Measurements from ENCODE around the gene ENPEP. TPM values are rescaled to one million over a fixed set of nuclear protein-coding genes. Genes with fewer than 3 reads are reported as not detected.
"Not testable (repeated sequence)": the region's sequence is repeated elsewhere in the genome, so short reads cannot be mapped to it uniquely, and the experiment has no call there.

ENPEP gene, protein sequence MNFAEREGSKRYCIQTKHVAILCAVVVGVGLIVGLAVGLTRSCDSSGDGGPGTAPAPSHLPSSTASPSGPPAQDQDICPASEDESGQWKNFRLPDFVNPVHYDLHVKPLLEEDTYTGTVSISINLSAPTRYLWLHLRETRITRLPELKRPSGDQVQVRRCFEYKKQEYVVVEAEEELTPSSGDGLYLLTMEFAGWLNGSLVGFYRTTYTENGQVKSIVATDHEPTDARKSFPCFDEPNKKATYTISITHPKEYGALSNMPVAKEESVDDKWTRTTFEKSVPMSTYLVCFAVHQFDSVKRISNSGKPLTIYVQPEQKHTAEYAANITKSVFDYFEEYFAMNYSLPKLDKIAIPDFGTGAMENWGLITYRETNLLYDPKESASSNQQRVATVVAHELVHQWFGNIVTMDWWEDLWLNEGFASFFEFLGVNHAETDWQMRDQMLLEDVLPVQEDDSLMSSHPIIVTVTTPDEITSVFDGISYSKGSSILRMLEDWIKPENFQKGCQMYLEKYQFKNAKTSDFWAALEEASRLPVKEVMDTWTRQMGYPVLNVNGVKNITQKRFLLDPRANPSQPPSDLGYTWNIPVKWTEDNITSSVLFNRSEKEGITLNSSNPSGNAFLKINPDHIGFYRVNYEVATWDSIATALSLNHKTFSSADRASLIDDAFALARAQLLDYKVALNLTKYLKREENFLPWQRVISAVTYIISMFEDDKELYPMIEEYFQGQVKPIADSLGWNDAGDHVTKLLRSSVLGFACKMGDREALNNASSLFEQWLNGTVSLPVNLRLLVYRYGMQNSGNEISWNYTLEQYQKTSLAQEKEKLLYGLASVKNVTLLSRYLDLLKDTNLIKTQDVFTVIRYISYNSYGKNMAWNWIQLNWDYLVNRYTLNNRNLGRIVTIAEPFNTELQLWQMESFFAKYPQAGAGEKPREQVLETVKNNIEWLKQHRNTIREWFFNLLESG
- total RNA-seq (1 to 10 TPM; 1.3 to 9.3 (median 4.2) TPM), polyA plus RNA-seq (1 to 10 TPM; 1.3 to 4.4 TPM)
- long read RNA-seq, donor 1, full-length matches to known transcripts: 4 of 6 reads
- long read RNA-seq, donor 1, partial matches to known transcripts: 2 of 6 reads
- long read RNA-seq, donor 1, other reads (novel, unspliced or antisense): 0 of 6 reads
- long read RNA-seq, donor 2, full-length matches to known transcripts: 14 of 16 reads
- long read RNA-seq, donor 2, partial matches to known transcripts: 1 of 16 reads
- long read RNA-seq, donor 2, other reads (novel, unspliced or antisense): 1 of 16 reads
- long read RNA-seq, donor 3, full-length matches to known transcripts: 4 of 4 reads
- long read RNA-seq, donor 3, partial matches to known transcripts: 0 of 4 reads
- long read RNA-seq, donor 3, other reads (novel, unspliced or antisense): 0 of 4 reads

DNA sequence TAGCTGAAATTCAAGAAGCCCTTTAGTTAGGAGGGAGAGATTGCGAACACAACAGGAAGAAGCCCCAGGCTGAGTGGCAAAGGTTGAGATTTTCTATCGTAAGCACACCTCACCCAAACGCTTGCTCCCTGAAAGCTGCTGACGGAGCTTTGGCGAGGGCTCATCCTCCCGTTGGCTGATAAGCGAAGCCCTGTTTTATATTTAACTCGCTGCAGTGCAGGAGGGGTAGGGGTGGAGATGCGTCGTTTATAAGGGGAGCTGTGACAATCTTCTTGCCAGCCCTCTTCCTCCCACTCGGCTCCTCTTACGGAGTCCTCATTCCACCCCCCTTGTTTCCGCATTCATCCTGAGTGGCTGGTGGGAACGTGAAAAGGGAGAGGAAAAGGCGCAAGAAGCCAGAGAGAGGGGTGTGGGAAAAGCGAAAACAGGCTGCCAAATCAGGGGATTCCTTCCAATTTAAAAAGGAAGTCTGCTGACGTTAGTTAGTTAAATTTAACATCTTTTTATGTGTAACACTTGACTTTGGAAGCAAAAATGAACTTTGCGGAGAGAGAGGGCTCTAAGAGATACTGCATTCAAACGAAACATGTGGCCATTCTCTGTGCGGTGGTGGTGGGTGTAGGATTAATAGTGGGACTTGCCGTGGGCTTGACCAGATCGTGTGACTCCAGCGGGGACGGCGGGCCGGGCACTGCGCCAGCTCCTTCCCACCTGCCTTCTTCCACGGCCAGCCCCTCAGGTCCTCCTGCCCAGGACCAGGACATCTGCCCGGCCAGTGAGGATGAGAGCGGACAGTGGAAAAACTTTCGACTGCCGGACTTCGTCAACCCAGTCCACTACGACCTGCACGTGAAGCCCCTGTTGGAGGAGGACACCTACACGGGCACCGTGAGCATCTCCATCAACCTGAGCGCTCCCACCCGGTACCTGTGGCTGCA lies at the start of gene ENPEP:
Gene ENPEP (plus strand): TSS at position 275 of the 938 bp plus-strand sequence. CDS start 260 bp downstream, at position 535.
- Histone ChIP-seq H3K9me3 (no peaks in the 10 kb centered on the region), H3K36me3 (no peaks in the 10 kb centered on the region), H3K27me3 (no peaks in the 10 kb centered on the region), H3K27ac (peak within 1 kb of the TSS in 11 of 12 donors; percentile 5 to 85 (median 61)), H3K4me1 (peaks cover 0 to 7% (median 0%) of the 10 kb centered on the region in 12 donors), H3K4me3 (peak within 1 kb of the TSS; percentile 4 to 61 (median 48))
- 35 to 45% (median 40%) methylated on average over 36 to 39 of the region's 39 CpGs for WGBS, 4 donors
- DNase-seq: peak in 4 of 5 donors; percentile 46 to 64 (median 50)
- intact Hi-C loops (cut with DNase I): loop anchor here in 1 of 10 donors (5.0 kb wide), 1 partner anchor 109 kb away; no protein-coding TSS in a partner anchor
- TF ChIP-seq POLR2A (IDR thresholded peaks at IDR 0.05): peak in 1 of 2 donors; percentile 23
- TF ChIP-seq CTCF (IDR thresholded peaks at IDR 0.05): no peak
- ATAC-seq: peak; percentile 59 to 88 (median 84)

GRCh38 chr4:110431805-110432204 lies 44.1 kb upstream of the ENPEP start:
- DNase-seq; H3K4me3 ChIP-seq; intact Hi-C loops (cut with DNase I); H3K36me3 ChIP-seq; ATAC-seq; H3K27me3 ChIP-seq; H3K27ac ChIP-seq; H3K4me1 ChIP-seq; H3K9me3 ChIP-seq: not testable (repeated sequence)
- WGBS, 4 donors: 51 to 65% (median 53%) methylated on average over 2 of the region's 2 CpGs

DNA sequence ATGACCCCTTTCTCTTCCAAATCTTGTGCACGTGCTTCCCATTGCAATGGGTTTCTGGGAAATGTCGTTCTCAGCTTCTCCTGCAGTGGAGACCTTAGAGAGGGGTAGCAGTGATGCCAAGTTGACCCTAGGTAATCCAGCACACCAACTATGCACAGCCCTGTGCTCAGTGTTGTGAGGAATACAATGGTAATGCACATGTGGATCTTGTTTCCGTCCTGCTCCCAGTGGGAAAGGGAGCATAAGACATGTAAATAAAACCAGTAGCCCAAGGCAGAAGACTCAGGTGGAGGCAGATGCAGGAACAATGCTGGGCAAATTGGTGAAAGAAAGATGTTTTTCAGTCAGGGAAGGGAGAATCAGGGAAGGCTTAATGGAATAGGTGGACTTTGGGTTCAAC lies 38.7 kb upstream of the ENPEP start:
- DNase-seq; intact Hi-C loops (cut with DNase I); H3K27me3 ChIP-seq; ATAC-seq; H3K4me3 ChIP-seq; H3K27ac ChIP-seq; H3K4me1 ChIP-seq; H3K9me3 ChIP-seq; H3K36me3 ChIP-seq: not testable (repeated sequence)
- WGBS, 4 donors: 42 to 66% (median 63%) methylated on average over 3 of the region's 3 CpGs

DNA sequence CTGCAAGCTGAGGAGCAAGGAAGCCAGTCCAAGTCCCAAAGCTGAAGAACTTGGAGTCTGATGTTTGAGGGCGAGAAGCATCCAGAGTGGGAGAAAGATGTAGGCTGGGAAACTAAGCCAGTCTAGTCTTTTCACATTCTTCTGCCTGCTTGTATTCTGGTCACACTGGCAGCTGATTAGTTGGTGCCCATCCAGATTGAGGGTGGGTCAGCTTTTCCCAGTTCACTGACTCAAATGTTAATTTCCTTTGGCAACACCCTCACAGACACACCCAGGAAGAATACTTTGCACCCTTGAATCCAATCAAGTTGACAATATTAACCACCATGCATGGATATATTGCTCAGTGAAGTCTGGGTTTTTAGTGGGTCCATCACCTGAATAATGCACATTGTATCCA lies 36.7 kb upstream of the ENPEP start:
- DNase-seq; H3K27ac ChIP-seq; H3K36me3 ChIP-seq; H3K9me3 ChIP-seq; ATAC-seq; H3K4me3 ChIP-seq; H3K4me1 ChIP-seq; intact Hi-C loops (cut with DNase I); H3K27me3 ChIP-seq: not testable (repeated sequence)
- WGBS, 4 donors: 82 to 100% (median 86%) methylated on average over 1 of the region's 1 CpG

Measured in heart left ventricle (tissue), 16 donors.